ENCODE results near the gene VPS13D. TPM values are rescaled to one million over a fixed set of nuclear protein-coding genes. Genes with fewer than 3 reads are reported as not detected.

VPS13D gene
- polyA plus RNA-seq, 1 donor: 17.2 TPM

DNA sequence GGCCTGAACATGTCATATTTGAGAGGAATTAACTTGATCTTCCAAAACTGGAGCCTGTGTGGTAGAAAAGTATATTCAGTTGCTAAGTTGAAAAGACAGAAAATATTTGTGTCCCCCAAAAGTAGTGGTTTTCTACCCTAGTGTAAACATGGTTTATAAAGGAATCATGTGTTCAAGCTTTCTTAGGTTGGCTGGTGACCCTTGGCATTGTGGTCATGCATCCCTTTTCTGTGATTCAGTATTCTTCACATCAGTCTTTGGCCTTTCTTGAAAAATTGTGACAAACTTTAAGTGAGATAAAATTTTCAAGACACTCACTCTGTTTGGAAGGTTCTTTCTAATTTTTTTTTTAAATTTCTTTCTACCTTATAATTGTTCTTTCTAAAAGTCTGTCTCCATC, 195.0 kb downstream of the VPS13D start:
- DNase-seq (ENCODE audit: low read depth): no peak

DNA sequence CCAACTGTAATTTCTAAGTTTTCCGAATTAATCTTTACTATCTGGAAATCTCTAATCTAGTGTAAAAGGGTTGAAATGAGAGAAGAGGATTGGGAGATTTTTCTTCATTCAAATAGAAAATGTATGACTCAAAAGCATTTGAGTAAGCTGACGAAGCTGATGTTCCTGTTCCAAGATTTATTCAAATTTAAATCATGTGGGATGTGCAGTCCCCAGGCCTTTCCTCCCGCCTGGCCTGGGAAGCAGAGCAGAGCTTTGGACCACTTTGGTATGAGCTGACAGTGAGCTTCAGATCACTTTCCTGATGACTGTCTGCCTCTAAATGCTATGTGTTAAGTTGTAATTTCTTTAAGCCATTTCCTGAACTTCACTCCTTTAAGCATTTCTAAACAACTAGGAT, 196.2 kb downstream of the VPS13D start:
- DNase-seq (ENCODE audit: low read depth): no peak

DNA sequence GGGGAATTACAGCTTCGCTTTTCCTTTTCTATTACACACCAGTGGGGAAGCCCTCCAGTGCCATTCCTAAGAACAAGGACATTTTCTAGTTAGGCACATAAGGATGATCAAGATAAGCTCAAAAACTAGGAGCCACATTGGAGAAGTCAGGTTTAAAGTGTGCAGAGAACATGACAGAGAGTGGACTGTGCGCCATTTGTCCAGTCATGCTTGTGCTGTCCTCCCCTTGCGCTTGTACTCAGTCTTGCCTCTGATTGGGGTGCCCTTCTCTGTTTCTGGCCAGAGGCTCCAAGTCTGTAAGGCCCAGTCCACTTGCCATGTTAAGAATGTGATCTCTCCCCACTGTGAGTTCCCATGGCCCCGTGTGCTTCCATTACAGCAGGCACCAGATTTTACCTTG, 198.5 kb downstream of the VPS13D start:
- DNase-seq (ENCODE audit: low read depth): no peak

DNA sequence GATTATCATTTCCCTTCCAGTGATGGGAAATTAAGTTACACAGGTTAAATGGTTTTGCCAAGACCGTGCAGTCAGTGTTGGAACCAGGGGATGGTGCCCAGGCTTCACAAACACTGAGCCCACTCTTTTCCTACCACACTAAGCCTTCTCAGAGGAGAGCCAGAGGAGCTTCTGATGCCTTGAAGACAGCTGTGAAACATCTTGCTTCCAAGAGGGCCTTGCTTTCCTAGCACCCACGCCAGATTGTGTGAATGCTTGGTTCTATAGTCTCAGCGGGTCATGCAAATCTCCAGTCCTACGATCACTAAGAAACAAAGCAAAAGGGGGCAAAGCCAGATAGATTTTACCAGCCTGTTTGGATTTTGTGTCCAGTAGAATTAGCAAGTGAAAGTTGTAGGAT, 200.7 kb downstream of the VPS13D start:
- DNase-seq (ENCODE audit: low read depth): no peak

DNA sequence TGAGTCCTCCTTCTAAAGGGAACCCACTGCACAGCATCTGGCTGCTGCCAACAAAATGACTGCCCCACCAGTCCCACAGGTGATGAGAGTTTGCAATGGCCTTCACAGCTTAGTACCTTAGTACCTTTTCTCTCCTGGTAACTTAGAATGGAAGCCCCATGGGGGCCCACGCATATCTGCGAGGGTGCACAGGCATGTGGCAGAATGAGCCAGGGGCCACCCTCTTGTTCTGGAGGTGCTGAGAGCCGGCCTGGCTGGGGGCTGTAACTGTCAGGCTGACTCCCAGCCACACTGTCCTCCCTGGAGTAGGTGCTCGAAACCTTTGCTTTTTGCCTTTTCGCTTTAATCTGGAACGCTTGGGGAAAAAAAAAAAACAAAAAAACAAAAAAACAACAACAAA, 203.1 kb downstream of the VPS13D start:
- no peak for DNase-seq (ENCODE audit: low read depth)

DNA sequence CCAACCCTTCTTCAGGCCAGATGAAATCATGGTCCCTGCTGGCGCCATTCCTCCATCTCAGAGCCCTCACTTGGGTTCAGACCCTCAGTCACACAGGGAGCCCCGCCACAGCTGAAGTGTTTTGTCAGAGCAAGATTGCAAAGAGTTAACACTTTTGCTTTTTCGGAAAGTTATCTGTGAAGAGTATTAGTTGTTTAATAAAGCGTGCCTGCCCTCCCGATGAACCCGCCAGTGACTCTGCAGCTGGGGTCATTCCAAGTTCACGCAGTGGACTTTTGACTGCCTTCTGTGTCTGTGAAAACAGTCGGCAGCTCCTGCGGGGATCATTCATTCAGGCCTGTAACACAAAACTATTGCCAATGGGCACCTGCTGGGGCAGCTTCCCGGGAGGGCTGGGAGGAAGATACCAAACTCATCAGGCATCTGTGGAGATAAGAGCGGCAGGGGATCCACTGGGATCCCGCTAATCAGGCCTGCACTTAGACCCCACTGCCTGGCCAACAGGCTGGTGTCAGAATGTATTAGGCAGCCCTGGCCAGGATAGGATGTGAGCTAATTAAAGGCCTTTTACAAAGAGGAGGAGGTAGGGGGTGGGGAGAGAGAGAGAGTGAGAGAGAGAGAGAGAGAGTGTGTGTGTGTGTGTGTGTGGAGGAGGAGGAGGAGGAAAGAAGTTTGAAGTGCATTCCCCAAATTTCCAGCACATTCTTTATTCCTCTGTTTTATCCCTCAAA, 203.7 kb downstream of the VPS13D start:
- DNase-seq (ENCODE audit: low read depth): no peak

DNA sequence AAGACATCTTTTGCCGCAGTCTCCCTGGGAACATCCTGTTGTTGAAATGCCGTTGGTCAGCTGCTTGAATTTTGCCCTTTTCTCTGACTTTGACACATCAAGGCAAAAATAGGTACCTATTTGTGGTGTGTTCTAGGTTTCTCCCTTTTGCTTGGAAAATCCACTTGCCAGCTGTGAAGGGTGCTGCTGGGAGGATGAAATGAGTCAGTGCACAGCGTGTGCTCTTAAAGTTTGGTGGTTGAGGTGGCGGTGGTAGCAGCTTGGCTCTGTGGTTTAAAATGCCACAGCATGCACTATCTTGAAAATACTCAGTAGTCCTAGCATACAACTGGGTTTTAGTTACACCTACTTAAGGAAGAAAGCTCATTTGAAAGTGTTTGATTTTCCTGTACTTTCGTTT, 204.3 kb downstream of the VPS13D start:
- no peak for DNase-seq (ENCODE audit: low read depth)

DNA sequence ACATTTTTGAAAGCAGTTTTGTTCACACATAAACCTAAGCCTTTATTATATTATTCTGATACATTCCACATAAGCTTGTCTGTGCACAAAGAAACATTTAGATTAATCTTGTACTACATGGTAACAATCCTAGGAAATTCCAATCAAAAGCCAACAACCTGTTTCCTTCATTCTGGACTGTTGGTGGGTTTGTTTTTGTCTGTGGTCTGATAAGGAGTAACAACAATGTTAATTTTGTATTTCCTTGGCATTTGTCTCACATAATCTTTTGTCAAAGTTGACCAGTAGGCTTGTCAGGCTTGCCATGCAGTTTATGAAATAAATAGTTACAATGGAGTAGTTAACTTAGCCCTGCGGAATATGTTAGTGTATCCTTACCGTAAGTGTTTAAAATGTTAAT, 204.9 kb downstream of the VPS13D start:
- no peak for DNase-seq (ENCODE audit: low read depth)

DNA sequence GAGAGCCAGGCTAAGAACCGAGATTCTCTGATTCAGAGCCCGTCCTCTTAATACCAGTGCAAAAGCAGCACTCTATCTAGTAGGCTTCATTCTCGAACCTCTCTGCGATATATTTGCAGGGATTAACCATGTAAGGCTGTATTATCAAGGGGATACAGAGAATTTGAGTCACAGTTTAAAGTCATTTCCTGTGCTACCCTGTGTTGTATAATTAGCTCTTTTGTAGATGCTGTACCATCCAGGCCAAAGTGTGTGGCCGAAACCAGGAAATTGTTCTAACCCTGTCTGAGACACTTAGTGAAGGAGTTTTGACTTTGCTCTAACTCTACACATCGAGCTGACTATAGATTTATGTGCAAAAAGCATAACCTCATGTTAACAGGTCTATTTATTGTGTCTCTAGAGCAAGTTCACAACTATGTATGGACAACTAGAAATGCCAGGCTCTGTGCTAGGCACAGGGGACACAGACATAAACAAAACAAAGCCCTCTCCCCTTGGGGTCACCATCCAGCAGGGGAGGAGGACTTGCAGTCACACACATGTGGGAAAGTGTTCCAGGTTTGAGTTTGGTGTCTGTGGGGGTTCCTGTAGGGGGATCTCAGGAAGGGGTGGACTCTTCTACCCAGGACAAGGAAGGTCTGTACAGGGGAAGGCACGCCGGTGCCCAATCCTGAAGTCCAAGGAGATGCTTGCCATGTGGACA, 206.0 kb downstream of the VPS13D start:
- DNase-seq (ENCODE audit: low read depth): no peak

DNA sequence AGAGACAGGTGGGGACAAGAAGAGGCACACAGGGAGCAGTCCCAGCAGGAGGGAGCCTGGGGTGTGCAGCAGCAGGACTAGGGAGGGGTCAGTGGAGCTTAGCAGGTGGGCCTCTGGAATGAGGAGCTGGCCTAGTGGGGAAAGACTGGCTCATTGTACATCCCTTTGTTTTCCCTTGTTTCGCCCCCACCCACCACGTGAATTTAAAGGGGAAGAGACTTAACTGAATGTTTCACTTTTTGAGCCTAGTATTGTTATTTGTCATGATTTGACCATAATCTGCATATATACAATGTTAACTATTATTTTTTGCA, 206.5 kb downstream of the VPS13D start:
- no peak for DNase-seq (ENCODE audit: low read depth)

DNA sequence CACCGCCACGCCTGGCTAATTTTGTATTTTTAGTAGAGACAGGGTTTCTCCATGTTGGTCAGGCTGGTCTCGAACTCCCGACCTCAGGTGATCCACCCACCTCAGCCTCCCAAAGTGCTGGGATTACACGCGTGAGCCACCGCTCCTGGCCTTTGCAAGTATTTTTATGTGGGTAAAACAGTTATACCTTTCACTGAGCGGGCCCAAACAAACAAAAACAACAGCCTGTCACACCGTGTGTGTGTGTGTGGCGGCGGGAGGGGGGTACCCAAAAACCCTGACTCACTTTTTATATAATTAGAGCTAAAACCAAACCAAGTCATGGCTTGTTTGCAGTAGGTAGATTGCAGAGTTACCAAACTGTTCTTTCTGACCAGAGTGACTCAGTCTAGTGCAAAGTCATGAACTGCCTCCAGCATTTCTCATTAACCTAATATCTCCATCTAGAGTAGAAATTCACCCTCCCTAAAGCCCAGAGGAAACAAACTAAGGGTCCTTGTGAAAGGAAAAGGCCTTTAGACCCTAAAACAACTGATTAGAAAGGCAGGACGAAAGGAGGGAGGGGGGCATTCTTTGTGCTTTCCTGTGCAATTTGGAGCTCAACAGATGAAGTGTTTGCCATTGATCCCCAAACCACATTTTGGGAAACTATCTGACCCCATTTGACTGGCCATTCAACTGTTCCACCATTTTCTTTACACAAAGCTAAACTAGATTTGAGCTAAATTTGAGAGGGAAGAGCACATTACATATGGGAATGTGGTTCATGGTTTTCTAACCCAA, 207.2 kb downstream of the VPS13D start:
- DNase-seq (ENCODE audit: low read depth): no peak

DNA sequence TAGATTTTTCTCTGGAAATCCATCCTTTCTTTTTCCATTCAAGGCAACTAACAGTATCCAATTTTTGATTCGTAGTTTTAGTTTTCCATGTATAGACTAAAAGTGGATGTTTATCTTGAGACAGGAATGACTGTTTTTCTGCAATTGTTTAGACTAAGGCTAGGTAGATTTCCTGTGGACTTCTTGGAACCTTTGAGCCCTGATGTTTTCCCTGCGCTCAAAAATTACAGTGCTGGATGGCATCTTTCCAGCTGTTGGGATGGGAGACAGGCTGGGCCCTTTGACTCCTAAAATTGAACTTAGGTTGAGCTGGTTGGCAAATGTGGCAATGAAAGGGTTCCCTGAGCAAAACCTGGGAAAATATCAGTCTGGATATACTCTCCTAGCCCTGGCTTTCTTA, 207.8 kb downstream of the VPS13D start:
- no peak for DNase-seq (ENCODE audit: low read depth)

DNA sequence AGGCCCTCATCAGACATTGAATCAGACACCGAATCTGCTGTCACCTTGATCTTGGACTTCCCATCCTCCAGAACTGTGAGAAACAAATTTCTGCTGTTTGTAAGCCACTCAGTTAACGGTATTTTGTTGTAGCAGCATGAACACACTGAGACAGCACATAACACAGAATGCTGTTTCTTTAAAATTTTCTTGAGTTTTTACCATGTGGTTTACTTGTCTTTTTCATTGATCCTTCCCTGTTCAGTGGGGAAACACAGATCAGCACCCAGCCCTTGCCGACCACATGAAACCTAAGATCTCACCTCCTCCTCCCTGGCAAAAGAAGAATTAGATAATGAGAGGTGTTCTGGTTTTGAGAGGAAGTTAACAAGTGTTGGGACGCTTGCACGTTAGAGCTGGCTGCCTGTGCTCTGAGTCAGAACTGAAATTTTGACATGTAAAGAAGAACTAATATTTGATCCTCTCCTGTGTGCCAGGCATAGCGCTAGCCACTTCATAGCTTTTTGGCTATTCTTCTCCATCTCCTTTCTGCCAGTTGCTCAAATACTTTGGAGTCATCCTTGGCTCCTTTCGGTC, 208.6 kb downstream of the VPS13D start:
- no peak for DNase-seq (ENCODE audit: low read depth)

DNA sequence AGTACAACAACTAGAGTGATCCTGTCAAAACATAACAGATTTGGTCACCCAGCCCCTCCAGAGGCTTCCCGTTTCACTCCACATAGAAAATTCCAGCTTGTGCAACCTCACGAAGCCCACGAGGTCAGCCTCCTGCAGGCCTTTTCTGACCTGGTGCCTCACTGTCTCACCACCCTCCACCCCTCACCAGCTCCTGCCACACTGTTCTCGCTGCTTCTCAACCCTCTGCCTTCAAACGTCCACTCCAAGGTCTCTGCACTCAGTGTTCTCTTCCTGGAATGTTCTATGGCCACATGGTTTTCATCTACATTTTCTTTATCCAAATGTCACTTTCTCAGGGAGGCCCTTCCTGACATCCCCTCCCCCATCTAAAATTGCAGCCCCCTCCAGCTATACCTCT, 209.2 kb downstream of the VPS13D start:
- DNase-seq (ENCODE audit: low read depth): no peak

DNA sequence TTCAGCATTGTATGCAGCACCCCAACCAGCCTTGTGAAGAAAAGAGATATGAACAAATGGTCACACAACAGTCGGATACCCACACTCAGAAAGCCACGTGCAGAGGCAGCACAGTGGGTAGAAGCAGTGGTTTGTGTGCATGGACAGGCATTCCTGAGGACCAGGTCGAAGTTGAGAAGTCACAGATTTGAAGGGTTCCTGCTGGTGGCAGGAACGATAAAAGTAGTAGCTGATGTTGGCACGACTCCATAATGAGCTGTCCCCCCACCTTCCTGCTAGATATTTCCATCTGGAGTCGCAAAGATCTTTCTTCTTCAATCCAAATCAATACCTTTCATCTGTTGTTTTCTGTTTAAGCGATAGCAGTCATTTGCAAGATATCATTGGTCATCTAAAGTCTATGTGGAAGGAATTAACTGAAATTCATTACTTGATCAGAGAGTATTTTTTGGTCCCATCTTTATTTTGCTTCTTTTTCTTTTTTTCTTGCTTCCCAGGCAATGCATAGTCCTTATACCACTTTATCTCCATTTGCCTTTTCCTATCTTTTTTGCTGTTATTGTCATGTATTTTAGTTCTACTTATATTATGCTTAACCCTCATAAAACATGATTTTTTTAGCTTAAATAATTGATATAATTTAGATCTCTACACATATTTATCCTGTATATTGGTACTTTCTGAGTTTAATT, 211.7 kb downstream of the VPS13D start:
- DNase-seq (ENCODE audit: low read depth): no peak

DNA sequence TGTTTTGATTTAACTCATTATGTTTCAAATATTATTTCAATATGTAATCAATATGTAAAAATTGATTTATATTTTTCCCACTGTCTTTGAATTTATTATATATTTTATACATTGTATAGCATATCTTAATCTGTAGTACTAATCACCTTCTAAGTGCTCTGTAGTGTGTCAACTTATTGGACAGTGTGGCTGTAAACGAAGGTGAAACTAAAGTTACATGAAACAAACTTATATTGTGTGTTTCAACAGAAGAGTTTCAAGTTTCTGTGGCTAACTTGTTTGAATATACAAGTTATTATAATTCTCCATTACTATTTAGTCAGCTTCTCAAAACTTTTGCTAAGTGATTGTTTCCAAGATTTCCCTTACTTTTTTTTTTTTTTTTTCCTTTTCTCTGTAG, 212.4 kb downstream of the VPS13D start:
- DNase-seq (ENCODE audit: low read depth): no peak

DNA sequence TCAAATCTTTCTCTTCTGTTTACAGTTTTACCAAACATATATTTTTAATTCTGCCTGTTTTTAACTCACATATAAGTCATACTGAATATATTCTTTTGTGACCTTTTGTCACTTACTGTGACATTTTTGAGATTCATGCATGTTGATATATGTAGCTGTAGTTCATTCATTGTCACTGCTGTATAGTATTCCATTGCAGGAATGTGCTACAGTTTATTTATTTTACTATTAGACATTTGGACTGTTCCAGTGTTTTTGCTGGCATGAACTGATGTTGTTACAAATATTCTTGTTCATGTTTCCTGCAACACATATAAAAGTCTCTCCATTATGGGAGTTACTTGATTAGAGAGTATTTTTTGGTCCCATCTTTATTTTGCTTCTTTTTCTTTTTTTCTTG, 213.3 kb downstream of the VPS13D start:
- no peak for DNase-seq (ENCODE audit: low read depth)

DNA sequence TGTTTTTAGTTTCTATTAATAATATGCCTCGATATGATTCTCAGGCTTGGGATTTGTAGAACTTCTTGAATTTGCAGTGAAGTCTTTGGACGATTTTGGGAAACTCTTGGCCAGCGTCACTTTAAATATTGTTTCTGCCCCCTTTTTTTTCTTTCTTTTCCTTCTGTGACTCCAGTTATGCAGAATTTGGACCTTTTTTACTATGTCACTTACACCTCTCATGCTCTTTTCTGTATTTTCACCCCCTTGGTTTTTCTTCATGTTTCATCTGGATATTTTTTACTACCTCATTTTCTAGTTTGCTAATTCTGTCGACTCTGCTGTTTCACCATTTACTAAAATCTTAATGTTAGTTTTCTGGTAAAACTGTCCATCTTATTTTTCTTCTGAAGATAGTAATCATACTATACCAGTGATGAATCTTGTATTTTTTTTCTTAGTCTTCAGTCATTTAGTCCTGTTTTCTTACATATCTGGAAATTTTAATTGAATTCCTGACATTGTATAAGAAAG, 214.6 kb downstream of the VPS13D start:
- DNase-seq (ENCODE audit: low read depth): no peak

DNA sequence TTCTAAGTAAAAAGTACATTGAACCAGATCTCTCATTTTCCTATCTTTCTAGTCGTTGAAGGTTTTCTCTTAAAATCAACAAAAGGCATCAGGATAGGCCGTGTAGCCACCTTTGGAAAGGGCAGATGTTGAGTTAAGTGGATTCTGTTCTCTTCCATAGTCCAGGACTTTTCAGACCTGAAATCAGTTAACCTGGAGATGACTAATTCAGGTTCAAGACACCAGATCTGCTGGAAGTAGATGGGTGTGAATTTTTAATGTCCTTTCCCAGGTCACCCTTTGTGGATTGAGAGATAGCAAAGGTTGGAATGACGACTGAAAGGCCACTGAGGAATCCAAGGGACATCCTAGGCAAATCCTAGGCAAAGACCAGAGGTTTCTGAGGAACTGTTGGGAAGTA, 215.4 kb downstream of the VPS13D start:
- DNase-seq (ENCODE audit: low read depth): no peak

DNA sequence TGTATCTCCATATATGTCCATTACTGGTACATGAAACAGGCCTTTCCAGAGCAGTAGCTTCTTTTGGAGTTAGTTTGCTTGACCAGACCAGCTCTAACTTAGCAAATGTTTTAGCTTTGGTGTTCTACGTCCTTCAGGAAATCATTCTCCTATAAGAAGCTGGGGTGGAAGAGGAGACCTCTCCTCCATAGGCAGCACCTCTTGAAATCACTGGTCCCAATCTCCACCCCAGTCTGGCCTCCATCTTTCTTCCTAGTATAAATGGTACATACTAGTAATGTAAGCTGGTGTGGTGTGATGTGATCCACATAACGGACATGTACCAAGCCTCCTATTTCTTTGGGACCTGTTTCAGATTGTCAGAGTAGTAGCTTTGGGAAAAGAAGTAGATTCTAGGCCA, 216.8 kb downstream of the VPS13D start:
- DNase-seq (ENCODE audit: low read depth): no peak

DNA sequence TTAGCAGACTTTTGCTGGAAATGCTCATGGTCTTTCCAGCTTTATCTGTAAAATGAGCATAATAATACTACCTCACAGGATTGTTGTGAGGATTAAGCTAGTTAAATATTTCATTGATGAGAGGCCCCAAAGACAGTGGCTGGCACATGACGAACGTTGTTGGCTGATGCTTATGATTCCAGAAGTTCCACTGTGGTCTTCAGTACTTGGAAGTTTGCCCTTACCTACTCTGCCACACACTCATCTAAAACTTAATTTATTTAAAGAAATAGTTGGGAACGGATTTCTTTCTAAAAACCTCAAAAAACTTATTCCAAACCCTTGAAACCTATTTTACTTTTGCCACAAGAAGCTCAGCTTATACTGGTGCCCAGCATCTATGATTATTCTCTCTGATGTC, 217.5 kb downstream of the VPS13D start:
- DNase-seq (ENCODE audit: low read depth): no peak

DNA sequence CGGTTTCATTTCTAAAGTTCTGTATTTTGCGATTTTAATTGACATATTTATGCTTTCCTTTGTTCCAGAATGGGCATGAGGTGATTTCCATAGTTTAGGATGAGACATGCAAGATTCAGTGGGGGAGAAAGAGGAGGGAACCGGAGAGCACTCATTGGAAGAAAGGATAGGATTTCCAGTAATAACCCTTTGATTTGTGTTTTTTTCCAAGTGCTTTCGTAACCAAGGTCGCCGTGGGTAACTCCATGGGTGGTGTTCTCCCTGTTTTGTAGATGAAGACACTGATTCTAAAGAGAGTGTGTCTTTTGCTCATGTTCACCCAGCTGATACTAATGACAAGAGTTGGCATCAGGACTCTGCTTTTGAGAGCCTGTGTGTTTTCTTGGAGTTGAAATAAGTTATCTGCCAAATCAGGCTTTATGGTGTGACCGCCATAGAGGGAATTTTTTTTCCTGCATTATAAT, 218.1 kb downstream of the VPS13D start:
- DNase-seq (ENCODE audit: low read depth): no peak

All from forelimb muscle (tissue), 1 donor.